ENCODE data around the gene HTR3D. TPM values are rescaled to one million over a fixed set of nuclear protein-coding genes. Genes with fewer than 3 reads are reported as not detected.

Gene HTR3D
- polyA plus RNA-seq, 1 of the 3 experiments (the other 2 are of a cell fraction) = not detected

- Histone ChIP-seq H3K4me1 (ENCODE audit: control insufficient read depth in 1 of 2, insufficient read depth in 2 of 2, low read depth in 1 of 2, low read length in 1 of 2) (no peaks in the 10 kb centered on the region), H2AFZ (ENCODE audit: low read depth) (no peak overlapping the region), H3K27me3 (ENCODE audit: insufficient read depth) (no peaks in the 10 kb centered on the region; the same call in 1 of the 2 replicates), H3K9me2 (no peaks in the 10 kb centered on the region), H3K36me3 (replicated peaks in 1 of 2; ENCODE audit: control insufficient read depth in 1 of 2, insufficient read depth in 2 of 2, low read length in 1 of 2) (no peaks in the 10 kb centered on the region), H3F3A (replicated peaks; ENCODE audit: insufficient read depth) (peaks cover 1% of the 10 kb centered on the region), H3K4me2 (no peak overlapping the region), H3K27ac (ENCODE audit: low read depth in 2 of 2, low read length in 1 of 2) (no peak overlapping the region), H3K9me3 (no peaks in the 10 kb centered on the region), H4K20me1 (ENCODE audit: insufficient read depth) (no peaks in the 10 kb centered on the region), H3K4me3 (ENCODE audit: low read depth in 2 of 2, low read length in 1 of 2) (no peak overlapping the region), H3K9ac (no peak overlapping the region), H3K79me2 (ENCODE audit: insufficient read depth) (no peaks in the 10 kb centered on the region)
- 74% methylated on average over 2 of the region's 2 CpGs for WGBS (ENCODE audit: low lambda C conversion rate)
- POLR2A ChIA-PET = no interaction called here
- DNase-seq = no peak
- CTCF ChIA-PET = interaction anchor here (0.8 to 1.6 kb wide), 2 partner anchors 10 to 12 kb away, joined by 3 read pairs; partner anchors contain the start of gene ABCC5
- TF ChIP-seq RCOR1 (IDR thresholded peaks at IDR 0.05; ENCODE audit: low read length) = no peak
- TF ChIP-seq JUND (IDR thresholded peaks at IDR 0.05) = no peak
- TF ChIP-seq RAD21 (IDR thresholded peaks at IDR 0.05; ENCODE audit: low read length) = no peak
- no peak for TF ChIP-seq MAX (IDR thresholded peaks at IDR 0.05; ENCODE audit: low read depth)
- TF ChIP-seq, protein P1, sequence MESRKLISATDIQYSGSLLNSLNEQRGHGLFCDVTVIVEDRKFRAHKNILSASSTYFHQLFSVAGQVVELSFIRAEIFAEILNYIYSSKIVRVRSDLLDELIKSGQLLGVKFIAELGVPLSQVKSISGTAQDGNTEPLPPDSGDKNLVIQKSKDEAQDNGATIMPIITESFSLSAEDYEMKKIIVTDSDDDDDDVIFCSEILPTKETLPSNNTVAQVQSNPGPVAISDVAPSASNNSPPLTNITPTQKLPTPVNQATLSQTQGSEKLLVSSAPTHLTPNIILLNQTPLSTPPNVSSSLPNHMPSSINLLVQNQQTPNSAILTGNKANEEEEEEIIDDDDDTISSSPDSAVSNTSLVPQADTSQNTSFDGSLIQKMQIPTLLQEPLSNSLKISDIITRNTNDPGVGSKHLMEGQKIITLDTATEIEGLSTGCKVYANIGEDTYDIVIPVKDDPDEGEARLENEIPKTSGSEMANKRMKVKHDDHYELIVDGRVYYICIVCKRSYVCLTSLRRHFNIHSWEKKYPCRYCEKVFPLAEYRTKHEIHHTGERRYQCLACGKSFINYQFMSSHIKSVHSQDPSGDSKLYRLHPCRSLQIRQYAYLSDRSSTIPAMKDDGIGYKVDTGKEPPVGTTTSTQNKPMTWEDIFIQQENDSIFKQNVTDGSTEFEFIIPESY (IDR thresholded peaks at IDR 0.05; ENCODE audit: borderline replicate concordance, low read depth) = no peak
- no peak for TF ChIP-seq FOXJ3 (CRISPR knock-in tag; IDR thresholded peaks at IDR 0.05)
- TF ChIP-seq YY1 (IDR thresholded peaks at IDR 0.05; ENCODE audit: low read depth) = no peak
- no peak for TF ChIP-seq EP300 (IDR thresholded peaks at IDR 0.05; ENCODE audit: borderline replicate concordance in 1 of 2, low read depth in 1 of 2, low read length in 1 of 2)
- no peak for TF ChIP-seq TAF1 (IDR thresholded peaks at IDR 0.05; ENCODE audit: borderline replicate concordance, low read depth, low read length)
- no peak for TF ChIP-seq NFIC (IDR thresholded peaks at IDR 0.05; ENCODE audit: borderline replicate concordance)
These were observed 2.1 kb upstream of the HTR3D start for GRCh38 chr3:184029443-184029842.

DNA sequence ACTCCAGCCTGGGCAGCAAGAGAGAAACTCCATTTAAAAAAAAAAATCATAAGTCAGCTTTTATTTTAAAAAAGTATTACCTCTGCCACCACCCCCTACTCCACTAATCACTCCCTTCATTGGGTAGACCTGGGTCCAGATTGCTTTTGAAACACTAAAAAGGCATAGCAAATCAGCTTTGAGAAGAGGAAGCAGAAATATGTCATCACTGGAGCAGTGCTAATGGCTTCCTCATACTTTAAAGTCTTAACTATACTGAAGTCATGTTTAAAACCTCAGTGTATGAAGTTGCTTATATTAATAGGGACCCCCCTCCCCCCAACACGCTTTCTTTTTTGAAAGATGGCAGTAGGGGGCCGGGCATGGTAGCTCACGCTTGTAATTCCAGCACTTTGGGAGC is 1.0 kb upstream of the HTR3D start:
- no peak for DNase-seq
- no peaks in the 10 kb centered on the region for H3K9me3 ChIP-seq
- no peaks in the 10 kb centered on the region for H3K79me2 ChIP-seq (ENCODE audit: insufficient read depth)
- no peak overlapping the region for H3K4me3 ChIP-seq (ENCODE audit: low read depth in 2 of 2, low read length in 1 of 2)
- H3K27ac ChIP-seq (ENCODE audit: low read depth in 2 of 2, low read length in 1 of 2) = no peak overlapping the region
- no peaks in the 10 kb centered on the region for H3K9me2 ChIP-seq
- no peak for TF ChIP-seq YY1 (IDR thresholded peaks at IDR 0.05; ENCODE audit: low read depth)
- TF ChIP-seq, protein P2, sequence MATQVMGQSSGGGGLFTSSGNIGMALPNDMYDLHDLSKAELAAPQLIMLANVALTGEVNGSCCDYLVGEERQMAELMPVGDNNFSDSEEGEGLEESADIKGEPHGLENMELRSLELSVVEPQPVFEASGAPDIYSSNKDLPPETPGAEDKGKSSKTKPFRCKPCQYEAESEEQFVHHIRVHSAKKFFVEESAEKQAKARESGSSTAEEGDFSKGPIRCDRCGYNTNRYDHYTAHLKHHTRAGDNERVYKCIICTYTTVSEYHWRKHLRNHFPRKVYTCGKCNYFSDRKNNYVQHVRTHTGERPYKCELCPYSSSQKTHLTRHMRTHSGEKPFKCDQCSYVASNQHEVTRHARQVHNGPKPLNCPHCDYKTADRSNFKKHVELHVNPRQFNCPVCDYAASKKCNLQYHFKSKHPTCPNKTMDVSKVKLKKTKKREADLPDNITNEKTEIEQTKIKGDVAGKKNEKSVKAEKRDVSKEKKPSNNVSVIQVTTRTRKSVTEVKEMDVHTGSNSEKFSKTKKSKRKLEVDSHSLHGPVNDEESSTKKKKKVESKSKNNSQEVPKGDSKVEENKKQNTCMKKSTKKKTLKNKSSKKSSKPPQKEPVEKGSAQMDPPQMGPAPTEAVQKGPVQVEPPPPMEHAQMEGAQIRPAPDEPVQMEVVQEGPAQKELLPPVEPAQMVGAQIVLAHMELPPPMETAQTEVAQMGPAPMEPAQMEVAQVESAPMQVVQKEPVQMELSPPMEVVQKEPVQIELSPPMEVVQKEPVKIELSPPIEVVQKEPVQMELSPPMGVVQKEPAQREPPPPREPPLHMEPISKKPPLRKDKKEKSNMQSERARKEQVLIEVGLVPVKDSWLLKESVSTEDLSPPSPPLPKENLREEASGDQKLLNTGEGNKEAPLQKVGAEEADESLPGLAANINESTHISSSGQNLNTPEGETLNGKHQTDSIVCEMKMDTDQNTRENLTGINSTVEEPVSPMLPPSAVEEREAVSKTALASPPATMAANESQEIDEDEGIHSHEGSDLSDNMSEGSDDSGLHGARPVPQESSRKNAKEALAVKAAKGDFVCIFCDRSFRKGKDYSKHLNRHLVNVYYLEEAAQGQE (IDR thresholded peaks at IDR 0.05; ENCODE audit: low read depth, low read length) = no peak
- no peak for TF ChIP-seq MXI1 (IDR thresholded peaks at IDR 0.05; ENCODE audit: low read depth, low read length)
- TF ChIP-seq MAX (IDR thresholded peaks at IDR 0.05; ENCODE audit: low read depth) = no peak
- no peak for TF ChIP-seq PBX3 (IDR thresholded peaks at IDR 0.05)
- TF ChIP-seq NFIC (IDR thresholded peaks at IDR 0.05; ENCODE audit: borderline replicate concordance) = no peak
- no peak for TF ChIP-seq USF1 (IDR thresholded peaks at IDR 0.05; ENCODE audit: borderline replicate concordance, low read depth)
- TF ChIP-seq NRF1 (IDR thresholded peaks at IDR 0.05; ENCODE audit: low read depth, low read length) = no peak
- TF ChIP-seq RFX5 (IDR thresholded peaks at IDR 0.05; ENCODE audit: low read length) = no peak
- no peak overlapping the region for H3K9ac ChIP-seq
- no peaks in the 10 kb centered on the region for H3K4me1 ChIP-seq (ENCODE audit: control insufficient read depth in 1 of 2, insufficient read depth in 2 of 2, low read depth in 1 of 2, low read length in 1 of 2)
- WGBS (ENCODE audit: low lambda C conversion rate) = 50% methylated on average over 2 of the region's 3 CpGs
- no peaks in the 10 kb centered on the region for H3K36me3 ChIP-seq (replicated peaks in 1 of 2; ENCODE audit: control insufficient read depth in 1 of 2, insufficient read depth in 2 of 2, low read length in 1 of 2)
- ChIA-PET CTCF (interaction anchor here (0.7 to 1.6 kb wide), 3 partner anchors 9 to 126 kb away, joined by 3 read pairs; no protein-coding TSS in a partner anchor), POLR2A (no interaction called here)
- H3K4me2 ChIP-seq = no peak overlapping the region
- H4K20me1 ChIP-seq (ENCODE audit: insufficient read depth) = no peaks in the 10 kb centered on the region
- no peak overlapping the region for H2AFZ ChIP-seq (ENCODE audit: low read depth)
- no peaks in the 10 kb centered on the region for H3F3A ChIP-seq (replicated peaks; ENCODE audit: insufficient read depth)
- H3K27me3 ChIP-seq (ENCODE audit: insufficient read depth) = no peaks in the 10 kb centered on the region; the same call in 1 of the 2 replicates

All from SK-N-SH (cell line).